ENCODE data around the gene CTDSPL. TPM values are rescaled to one million over a fixed set of nuclear protein-coding genes. Genes with fewer than 3 reads are reported as not detected.

Gene CTDSPL
- total RNA-seq, 1 experiment from 2014 or later, result 26.5 TPM

DNA sequence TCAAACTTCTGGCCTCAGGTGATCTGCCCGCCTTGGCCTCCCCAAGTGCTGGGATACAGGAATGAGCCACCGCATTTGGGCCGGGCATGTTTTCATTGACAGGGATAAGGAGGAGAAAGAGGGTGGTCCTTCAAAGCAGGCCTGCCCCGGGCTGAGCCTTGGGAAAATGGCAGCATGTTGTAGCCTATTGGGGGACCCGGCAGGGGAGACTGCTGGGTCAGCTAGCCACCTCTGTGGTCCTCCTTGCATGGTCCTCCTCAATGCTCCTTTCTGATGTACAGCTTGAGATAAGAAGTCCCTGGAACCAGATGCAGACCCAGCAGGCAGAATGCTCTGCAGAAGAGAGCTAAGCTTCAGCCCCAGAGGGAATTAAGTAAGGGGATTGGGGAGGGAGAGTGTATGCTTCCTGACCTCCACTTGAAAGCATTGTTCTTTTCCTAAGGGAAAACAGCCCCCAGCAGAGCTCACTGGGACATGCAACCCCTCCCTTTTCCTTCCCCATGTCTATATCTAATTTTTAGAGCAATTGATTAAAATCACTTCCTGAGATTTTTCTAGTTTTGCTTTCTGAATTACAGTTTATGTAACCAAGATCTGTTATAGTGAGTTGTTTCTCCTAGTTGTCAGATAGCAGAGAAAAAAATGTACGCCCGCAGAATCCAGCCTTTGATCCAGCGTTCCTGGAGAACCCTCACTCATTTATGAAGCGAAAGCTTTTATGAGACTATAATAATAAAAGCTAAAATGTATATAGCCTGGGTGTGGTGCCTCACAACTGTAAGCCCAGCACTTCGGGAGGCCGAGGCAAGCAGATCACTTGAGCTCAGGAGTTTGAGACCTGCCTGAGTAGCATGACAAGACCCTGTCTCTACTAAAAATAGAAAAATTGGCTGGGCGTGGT is 80.2 kb downstream of the CTDSPL start:
- DNase-seq (ENCODE audit: low read depth), result no peak

DNA sequence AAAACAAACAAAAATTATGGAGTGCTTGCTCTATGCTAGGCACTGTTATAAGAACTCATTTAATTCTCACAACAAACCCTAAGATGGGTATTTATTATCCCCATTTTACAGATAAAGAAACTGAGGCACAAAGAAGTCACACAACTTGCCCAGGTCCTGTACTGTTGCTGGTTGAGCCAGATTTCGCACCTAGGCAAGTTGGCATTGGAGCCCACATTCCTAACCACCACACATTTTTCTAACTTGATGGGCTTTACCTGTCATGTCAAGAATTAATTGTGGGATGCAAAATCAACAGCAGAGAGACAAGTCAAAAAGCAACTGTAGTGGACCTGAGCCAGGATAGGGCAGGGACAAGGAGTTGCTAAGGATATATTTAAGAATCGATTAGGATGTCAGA is 81.0 kb downstream of the CTDSPL start:
- DNase-seq (ENCODE audit: low read depth), result no peak

DNA sequence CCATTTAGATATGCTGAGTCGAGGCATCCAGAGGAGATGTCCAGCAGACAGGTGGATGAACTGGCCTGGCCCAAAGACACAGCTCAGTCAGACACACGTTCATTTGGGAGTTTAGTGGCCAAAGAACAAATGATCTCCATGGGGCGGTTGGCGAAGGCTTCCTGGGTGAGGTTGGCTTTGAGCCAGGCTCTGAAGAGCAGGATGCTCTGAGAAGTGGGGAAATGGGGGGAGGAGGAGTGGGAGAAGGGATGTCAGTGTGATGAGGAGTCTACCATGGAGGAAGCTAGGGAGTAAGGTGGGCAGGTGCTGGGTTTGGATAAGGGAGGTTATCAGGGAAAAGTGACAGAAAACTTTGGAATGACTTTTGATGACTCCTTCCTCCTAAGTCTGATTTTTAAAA is 81.4 kb downstream of the CTDSPL start:
- DNase-seq (ENCODE audit: low read depth), result no peak

DNA sequence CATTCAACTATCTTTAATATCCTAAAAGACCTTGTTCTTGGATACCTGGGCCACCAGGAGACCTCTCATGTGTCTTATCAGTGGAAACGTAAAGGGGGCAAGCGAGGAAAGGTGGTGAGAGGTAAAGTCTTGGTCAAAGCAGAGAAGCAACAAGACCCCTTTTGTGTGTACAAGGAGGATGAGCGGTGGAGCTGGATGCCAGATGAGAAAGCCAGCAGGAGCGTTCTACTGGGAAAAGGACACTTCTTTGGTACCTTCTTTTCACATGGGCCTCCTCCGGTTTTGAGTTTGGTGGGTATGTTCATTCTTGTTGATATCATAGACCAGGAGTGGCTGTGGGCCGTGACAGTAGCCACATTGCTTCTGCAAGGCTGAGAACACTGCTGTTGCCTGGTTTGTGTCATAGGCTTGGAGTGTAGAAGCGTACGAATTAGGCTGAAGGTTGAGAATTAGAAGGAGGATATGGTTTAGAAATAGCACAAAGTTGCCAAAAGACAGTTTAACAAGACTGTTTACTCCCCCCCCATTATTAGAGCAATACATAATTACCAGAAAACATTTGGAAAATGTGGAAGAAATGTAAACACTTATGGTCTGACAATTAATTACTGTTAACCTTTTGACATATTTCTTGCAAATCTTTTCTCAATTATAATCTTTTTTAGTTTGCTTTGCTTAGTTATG is 82.1 kb downstream of the CTDSPL start:
- DNase-seq (ENCODE audit: low read depth), result no peak

DNA sequence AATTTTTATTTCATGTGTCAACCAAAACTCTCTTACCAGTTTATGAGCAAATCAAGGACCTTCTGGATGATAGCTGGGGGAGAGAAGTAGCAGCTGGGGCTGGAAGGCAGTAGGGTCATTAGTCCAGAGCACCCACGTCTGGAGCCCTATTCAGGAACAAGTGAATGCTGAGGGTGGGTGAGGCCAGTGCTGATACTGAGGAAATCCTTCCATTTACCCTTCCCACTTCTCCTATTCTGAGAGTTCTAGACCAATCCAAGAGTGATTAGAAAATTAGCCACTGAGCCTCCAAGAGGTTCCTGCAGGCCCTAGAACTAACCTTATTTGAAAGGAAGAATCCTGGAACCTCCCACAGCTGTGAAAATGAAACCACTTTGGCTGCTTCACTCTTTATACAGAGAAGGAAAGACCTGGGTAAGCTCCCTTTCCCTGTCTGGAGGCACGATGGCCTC is 82.7 kb downstream of the CTDSPL start:
- DNase-seq (ENCODE audit: low read depth), result no peak

DNA sequence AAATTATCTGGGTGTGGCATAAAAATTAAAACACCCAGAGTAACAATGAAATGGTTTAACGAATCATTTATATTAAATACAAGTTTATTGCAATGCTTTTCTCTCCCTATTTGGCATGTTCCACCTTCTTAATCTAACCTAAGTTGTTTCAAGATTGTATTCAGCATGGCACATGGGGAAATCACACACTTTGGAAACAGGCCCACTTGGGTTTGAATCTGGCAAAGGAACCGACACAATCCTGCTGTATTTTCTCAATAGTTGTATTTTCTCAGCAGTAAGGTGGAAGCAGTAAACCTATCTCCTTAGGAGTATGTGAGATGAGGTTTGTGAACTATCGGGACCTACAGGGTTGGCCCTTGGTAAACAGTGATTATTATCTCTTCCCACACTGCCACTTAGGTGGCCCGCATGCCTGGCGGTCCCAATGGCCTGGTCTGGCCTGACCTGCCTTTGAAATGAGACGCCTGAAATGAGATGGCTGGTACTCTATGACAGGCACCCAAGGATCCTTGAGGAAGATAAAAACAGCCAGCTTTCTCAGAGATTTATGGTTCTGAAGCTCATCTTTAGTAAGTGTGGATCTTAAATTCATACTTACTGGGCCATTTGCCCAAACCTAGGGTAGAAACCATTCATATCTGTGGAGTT is 83.6 kb downstream of the CTDSPL start:
- no peak for DNase-seq (ENCODE audit: low read depth)

DNA sequence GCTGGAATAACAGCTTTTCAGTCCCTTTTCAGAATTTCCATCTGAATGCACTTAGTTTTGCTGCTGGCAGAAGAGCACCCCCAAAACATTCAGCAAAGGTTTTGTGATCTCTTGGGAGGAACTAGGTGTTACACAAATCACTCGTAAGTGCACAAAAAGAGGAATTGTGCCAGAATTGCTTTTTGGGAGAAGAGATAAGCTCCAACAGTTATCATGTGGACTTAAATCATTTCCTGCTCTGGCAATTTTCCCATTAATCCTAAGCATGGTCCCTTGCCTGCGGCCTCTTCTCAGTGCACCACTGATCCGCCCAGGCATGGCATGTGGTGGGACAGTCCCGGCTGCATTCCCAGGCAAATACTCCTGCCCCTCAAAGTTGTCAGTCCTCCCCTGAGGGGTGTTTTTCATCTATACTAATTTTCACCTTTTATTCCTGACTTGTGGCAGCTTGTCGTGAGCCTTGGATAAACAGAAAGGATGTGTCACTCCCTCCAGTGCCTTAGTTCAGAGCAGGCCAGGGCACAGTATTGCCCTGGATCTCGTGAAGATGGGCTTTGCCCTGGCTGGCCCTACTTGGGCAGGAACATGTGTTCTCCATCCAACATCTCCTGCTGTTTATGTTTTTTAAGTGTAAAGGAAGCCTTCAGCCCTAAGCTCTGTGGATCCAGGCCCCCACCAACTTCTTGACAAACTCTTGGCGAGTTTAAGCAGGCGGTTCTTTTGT is 84.3 kb downstream of the CTDSPL start:
- DNase-seq (ENCODE audit: low read depth), result no peak

DNA sequence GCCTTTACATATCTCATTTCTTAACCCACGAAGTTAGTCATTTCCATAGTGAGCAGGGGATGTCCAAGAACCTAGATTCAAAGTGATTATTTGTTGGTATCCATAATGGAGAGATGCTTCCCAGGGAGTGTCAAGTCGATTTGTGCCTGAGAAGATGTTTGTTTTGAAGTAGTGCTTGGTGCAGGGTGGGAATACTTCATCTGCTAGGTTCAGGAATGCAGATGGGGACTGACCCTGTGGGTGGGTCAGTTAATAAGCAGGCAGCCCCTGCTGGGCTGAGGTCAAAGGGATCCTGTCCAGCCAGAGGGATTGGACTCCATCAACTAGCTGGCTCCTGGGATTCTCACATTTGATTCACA is 84.8 kb downstream of the CTDSPL start:
- DNase-seq (ENCODE audit: low read depth), result no peak

DNA sequence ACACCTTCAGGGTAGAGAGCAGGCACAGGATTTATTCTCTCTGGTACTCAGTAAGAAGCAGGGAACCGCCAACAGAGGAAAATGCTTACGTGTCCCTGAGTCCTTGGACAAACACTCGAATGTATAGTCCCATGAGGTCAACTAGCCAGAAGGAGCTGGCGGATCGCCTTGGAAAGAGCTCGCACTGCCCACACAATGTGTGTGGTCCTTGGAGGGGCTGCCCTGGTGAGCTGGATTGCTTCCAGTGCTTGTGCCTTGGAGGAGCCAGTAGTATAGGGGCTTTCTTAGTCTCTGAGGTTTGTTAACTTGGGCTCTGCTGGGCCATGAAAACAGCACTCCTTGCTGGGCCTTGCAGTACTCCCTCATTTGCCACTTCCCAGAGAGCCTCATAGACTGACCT is 88.2 kb downstream of the CTDSPL start:
- DNase-seq (ENCODE audit: low read depth), result no peak

DNA sequence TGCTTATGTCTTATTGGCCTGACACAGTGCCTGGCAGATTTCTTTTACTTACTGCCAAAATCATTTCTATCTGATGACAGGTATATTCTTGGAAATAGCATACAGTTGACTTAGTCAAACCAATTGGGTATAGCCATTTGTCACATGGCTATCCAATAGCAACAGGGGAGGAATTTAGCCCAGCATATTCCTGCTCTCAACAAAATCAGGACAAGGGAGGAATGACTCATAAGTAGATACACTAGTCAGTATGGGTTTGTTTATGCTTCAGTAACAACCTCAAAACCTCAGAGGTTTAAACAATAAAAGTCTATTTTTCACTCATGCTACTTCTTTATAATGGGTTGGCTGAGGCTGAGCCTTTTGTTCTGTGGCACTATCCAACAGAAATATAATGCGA is 90.9 kb downstream of the CTDSPL start:
- no peak for DNase-seq (ENCODE audit: low read depth)

DNA sequence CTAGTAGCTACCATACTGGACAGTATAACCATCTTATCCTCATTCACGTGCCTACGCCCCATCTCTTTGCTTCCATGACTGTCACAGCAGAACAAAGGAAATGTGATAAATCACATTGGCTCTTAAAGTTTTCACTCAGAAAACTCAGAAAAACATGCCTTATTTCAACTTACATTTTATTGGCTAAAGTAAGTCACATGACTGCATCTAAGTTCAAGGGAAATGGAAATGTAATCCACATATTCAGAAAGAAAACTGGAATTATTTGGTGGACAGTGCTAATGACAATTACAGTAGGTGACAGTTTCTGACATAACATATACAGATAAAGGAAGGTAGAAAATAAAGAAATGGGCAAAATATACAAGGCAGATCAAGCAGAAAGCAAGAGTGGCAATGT is 91.5 kb downstream of the CTDSPL start:
- DNase-seq (ENCODE audit: low read depth), result no peak

DNA sequence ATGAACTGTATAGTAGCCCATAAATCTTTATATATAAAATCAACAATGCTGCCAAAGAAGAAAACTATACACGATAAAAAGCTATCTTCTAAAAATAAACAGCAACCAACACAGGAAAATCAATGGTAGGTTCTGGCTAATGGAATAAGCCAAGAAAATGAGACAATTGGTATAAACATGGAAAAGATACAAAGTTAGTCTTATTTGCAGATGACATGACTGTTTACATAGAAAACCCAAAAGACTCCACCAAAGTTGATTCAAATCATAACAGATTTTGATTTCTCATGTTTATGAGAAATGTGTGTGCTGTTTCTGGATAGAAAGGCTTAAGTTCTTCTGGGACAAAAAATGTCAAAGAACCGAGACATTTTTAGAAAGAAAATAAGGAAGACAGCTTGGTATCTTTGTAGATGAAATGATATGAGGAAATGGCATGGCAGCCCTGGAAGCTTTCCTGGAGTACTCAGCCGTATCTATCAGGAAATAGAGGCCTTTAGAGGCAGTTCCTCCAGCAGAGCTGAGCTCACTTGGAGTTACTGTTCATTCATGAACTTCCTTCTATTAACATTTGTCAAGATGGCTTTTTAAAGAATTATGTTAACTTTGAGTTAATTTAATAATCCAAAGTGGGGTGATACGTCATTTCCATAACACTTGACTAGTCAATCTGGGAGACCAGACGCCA is 92.2 kb downstream of the CTDSPL start:
- DNase-seq (ENCODE audit: low read depth), result no peak

DNA sequence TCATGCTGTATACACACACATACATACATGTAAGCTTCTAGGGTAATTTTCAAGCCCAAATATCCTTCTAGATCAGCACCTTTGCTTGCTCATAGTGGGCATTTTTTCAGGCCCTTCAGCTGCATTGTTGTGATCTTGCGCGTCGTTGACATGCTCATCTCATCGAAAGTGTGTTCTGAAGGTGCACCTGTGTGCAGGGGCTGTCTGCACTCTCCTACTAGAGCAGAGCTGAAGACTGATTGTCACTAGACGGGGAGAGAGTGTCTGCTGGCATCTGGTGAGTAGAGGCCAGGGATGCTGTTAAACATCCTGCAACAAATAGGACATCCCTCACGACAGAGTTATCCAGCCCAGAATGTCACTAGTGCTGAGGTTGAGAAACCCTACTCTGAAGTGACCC is 93.2 kb downstream of the CTDSPL start:
- no peak for DNase-seq (ENCODE audit: low read depth)

DNA sequence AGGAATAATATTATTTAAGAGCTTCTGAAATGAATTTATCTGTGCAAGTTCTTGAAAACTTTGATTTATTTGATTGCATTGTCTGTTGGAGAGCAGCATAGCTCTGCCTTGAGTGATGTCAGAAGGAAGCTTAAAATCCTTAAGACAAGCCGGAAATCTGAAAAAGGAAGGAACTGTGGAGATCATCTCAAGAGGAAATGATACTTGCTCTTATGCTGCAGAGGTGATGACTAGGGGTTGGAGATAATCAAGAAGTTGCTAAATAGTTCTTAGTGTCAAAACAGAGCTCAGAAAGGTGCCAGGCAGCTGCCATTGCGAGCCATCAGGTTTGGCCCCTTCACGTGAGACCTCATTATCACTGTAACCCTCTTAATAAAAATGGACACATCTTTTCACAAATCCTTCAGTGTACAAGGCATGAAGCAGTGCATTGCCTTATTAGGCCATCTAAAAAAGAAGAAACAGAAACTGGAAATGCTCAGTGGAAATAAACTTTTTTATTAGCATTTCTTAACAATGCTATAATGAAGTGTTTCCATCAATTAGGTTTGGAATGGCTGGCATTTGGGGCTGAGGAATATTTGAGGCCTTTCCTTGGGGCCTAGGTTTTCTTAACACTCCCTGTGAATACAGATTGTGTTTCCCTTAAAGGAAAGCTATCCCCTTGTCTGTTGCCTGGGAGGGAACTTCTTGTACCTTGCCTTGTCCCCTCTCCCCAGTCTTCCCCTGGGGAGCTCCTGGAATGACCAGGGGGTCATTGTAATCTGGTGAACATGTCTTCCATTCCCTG is 94.4 kb downstream of the CTDSPL start:
- no peak for DNase-seq (ENCODE audit: low read depth)

DNA sequence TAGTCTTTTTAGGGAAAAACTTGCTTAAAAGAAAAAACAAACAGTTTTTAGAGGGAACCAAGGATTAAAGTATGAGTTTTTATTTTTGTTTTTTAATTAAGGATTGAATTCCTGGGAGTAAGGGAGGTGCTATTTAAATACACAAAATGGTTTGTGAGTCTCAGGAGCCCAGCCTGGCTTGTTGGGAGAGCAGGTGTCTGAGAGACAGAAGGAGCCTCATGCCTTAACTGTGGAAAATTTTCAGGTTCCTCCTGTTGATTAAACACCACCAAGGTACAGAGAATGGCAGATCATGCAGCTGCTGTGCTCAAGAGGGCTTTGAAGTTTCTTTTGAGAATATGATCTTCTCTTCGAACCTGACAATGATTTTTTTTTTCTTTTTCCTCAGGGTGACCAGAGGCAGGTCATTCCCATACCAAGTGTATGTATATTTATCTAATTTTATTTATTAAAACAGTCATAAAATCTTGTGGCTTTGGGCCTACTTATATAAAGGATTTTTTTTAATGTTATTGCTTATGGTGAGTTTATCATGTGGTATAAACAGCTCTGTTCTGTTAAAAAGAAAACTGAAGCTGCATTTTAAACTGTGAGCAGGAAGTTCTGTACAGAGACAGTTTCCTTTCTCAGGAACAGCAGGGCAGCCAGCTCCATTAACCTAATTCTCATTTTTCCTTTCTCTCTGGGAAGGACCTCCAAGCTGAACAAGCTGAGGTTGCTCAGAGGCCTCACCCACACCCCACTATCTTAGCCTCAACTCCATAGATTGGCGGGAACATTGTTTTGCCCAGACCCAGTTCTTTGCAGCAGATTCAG is 95.3 kb downstream of the CTDSPL start:
- no peak for DNase-seq (ENCODE audit: low read depth)

DNA sequence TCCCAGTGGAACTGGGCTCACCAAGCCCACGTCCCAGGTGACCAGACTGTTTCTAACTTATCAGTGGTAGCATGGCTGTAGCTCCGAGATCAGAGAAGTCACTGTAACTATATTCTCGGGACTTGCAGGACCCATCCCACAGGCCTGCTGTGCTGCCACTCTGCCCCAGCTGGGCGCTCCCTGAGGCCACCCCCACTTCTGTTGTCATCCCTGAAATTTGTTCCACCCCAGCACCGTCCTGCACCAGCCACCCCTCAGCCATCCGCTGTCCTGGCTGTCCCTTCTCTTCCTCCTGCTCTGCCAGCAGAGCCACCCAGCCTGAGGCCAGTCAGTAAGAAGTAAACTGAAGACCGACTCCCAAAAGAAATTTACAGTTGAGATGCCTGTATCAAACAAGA is 95.9 kb downstream of the CTDSPL start:
- no peak for DNase-seq (ENCODE audit: low read depth)

DNA sequence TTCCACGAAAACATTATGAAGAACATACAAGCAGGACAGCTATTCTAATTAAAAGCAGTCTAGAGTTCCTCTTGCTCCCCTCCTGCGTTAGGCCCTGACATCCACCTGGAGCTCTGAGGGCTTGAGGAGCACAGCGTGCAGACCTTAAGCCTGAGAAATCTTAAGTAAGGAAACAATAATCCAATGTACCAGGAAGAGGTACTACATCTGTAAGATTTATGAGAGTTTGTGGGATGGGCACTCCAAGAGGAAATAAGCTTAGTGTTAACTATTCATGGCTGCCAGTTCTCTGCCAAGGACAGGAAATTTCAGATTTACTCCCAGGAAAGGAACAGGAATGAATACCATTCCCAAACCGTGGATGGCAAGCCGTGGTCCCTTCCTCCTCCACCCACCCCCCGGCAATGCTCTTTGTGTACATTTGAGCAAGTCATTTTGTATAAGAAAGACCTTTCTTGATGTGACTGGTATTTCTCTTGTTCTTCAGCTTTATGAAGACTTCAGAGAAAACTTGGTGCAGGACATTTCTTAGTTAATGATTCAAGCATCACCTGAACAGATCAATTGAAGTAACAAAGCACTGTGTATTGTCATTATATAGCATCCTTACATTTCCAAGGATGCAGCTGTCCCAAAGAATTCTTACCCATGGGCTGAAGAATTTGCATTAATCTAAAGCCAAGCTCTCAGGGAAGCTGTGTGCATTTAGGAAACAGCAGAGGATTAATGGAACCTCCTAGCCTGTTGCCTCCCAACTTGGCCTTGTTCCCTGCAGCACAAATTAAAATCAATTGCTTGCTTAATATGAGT is 100.1 kb downstream of the CTDSPL start:
- no peak for DNase-seq (ENCODE audit: low read depth)

DNA sequence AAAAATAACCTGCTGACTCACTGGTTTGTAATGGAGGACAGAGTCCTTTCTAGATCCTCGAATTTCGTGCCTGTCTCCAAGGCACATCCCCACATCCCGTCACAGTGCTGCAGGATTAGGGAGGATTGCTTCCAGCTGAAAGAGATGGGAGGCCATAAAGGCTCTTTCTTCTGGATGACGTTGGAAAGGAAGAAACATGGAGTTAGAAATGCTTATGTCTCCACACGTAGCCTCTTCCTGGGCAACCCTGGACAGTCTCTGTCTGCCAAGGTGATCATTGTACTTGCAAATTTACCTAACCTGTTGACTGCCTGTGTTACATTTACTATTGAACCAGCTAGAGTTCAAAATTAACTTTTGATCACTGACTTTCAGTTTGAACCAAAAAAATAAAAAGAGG is 101.3 kb downstream of the CTDSPL start:
- peak; percentile 70 for DNase-seq (ENCODE audit: low read depth)

DNA sequence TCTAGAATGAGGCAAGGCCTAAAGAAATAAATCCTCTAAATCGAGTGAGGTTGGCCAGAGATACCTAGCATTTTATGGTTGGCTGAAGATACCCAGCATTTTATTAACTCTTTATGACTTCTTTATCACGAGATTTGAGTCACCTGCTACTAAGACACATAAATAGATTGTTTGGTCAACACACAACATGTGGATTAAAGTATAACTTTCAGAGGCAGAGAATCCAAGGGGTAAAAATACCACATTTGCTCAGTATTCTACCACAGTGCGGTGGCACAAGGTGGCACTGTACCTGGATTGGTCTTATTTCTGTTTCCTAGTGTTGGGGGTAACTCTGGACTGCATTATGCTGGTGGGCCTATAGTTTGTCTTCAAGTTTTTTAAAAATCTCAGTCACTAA is 102.0 kb downstream of the CTDSPL start:
- no peak for DNase-seq (ENCODE audit: low read depth)
